GM12872 (cell line): ENCODE measurements around the gene TNS3.

Experiments used
- TF ChIP-seq, protein P1 (sequence below): IDR thresholded peaks from 3 replicates; pipeline ENCODE4 v1.5.1; 2011; ENCODE audit warnings: low read depth, mild to moderate bottlenecking, low read length, moderate library complexity; ENCODE audit not compliant: insufficient read depth

Gene TNS3

DNA sequence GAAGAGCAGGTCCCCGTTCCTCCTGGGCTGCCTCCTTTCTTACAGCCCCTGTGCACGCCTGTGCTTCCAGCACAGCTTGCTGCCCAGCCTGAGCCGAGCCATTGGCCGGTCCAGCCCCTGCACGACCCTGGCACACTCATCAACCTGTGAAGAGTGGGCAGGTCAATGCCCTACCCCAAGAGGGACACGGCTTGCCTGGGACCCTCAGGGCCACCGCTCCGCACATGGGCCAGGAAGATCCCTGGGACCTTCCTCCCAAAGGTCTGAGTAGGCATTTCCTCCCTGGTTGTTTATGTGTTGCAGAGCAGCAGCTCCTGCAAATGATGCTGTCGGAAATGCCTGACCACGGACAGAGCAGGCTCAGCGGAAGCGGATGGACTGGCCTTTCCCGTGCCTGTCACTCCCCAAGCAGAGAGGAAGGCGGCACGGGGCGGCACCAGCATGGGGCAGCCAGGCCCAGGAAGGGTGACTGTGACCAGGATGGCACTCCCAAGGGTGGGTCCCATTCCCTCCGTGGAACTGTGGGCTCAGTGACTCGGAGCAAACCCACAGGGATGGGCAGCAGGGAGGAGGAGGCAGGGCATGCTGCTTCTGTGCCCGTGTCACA, 252.5 kb downstream of the TNS3 start:
- TF ChIP-seq, protein P1, sequence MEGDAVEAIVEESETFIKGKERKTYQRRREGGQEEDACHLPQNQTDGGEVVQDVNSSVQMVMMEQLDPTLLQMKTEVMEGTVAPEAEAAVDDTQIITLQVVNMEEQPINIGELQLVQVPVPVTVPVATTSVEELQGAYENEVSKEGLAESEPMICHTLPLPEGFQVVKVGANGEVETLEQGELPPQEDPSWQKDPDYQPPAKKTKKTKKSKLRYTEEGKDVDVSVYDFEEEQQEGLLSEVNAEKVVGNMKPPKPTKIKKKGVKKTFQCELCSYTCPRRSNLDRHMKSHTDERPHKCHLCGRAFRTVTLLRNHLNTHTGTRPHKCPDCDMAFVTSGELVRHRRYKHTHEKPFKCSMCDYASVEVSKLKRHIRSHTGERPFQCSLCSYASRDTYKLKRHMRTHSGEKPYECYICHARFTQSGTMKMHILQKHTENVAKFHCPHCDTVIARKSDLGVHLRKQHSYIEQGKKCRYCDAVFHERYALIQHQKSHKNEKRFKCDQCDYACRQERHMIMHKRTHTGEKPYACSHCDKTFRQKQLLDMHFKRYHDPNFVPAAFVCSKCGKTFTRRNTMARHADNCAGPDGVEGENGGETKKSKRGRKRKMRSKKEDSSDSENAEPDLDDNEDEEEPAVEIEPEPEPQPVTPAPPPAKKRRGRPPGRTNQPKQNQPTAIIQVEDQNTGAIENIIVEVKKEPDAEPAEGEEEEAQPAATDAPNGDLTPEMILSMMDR: no peak

GRCh38 chr7:47328392-47329319, 253.3 kb downstream of the TNS3 start:
- TF ChIP-seq, protein P1: no peak

- TF ChIP-seq, protein P1: no peak
Observed at GRCh38 chr7:47327698-47328391, 254.1 kb downstream of the TNS3 start.

DNA sequence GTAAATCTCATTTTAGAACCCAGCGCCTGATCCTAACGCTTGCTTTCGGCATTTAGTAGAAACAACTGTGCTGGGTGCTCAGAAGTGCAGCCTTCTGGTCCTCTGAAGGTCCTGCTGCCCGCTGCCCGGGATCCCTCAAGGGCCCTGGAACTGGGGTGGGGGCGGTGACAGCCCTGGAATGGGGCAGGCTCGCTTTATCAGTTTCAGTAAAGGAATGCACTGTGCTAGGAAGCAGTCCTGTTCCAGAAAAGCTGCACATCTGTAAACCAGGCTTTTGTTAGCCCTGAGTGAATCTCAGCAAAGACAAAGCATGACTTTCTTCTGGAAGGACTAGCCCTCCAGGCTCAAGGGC, 254.6 kb downstream of the TNS3 start:
- TF ChIP-seq, protein P1: no peak

GRCh38 chr7:47326808-47327207, 255.1 kb downstream of the TNS3 start:
- TF ChIP-seq, protein P1: no peak

- TF ChIP-seq, protein P1: no peak
Observed at GRCh38 chr7:47326220-47326619, 255.7 kb downstream of the TNS3 start.

GRCh38 chr7:47325337-47325736, 256.6 kb downstream of the TNS3 start:
- TF ChIP-seq, protein P1: no peak
